HepG2 (cell line): ENCODE data around the gene LTV1. TPM values are rescaled to one million over a fixed set of nuclear protein-coding genes. Genes with fewer than 3 reads are reported as not detected.

Experiments
- ATAC-seq: fragments of 200-7000 bp; cut with Tn5 transposase; 3 replicates; pipeline ENCODE4 v1.9.1; 2020; ENCODE audit warnings: mild to moderate bottlenecking, moderate library complexity
- BruUV-seq: library from RNA; stranded (reverse); fragments of 400-500 nt; replicated peaks from 2 replicates; lab custom pipeline; 2021; lab: Mats Ljungman, UMichigan
- CTCF ChIA-PET: fragments of 300-600 bp; formaldehyde crosslinking; extraction: SDS; loops from one replicate; lab custom pipeline; 2021; ENCODE audit warnings: low total read pairs, inconsistent platforms, low intra/inter-chr PET ratio; lab: Yijun Ruan, JAX
- POLR2A ChIA-PET: fragments of 350-600 bp; sonication (Branson Sonifier 250); formaldehyde crosslinking; loops from one replicate; lab custom pipeline; 2020; ENCODE audit warnings: antibody characterized with exemption, inconsistent platforms; lab: Yijun Ruan, JAX
- DNase-seq: peaks from one replicate; pipeline ENCODE4 v3.0.0-alpha.2; 2015; ENCODE audit warnings: low spot score
- FAIRE-seq: peaks from 3 replicates; lab custom pipeline; 2011; peaks lifted over from hg19 to GRCh38; lab: Jason Lieb, UNC
- H2AFZ ChIP-seq: one replicate; pipeline ENCODE4 v1.6.1; 2011; ENCODE audit warnings: low read length, inconsistent platforms
- H3K27ac ChIP-seq: fragments of 300-600 bp; 3 replicates; pipeline ENCODE4 v1.8.0; 2011; ENCODE audit warnings: mixed run types, mild to moderate bottlenecking, mixed read lengths, low read length, inconsistent platforms; ENCODE audit not compliant: insufficient read depth; ENCODE audit errors: extremely low read length
- H3K27me3 ChIP-seq, 2 experiments: fragments of 200-600 bp in 1 of 2; 2 replicates in 1 of 2; 3 replicates in 1 of 2; pipeline versions ENCODE4 v1.6.0 to v1.8.0; 2011; ENCODE audit warnings: low read length in 2 of 2, mild to moderate bottlenecking in 2 of 2, moderate library complexity in 2 of 2, inconsistent platforms in 1 of 2; ENCODE audit not compliant: insufficient read depth in 2 of 2, control insufficient read depth in 1 of 2
- H3K36me3 ChIP-seq, 2 experiments: fragments of 200-600 bp in 1 of 2; replicated peaks in 1 of 2; 2 replicates in 1 of 2; 3 replicates in 1 of 2; pipeline versions ENCODE4 v1.5.1 to v1.8.0; 2011; ENCODE audit warnings: low read length in 2 of 2, inconsistent platforms in 1 of 2; ENCODE audit not compliant: insufficient read depth in 2 of 2, control insufficient read depth in 1 of 2
- H3K4me1 ChIP-seq: 2 replicates; pipeline ENCODE4 v1.5.1; 2012; ENCODE audit warnings: low read length, inconsistent platforms; ENCODE audit not compliant: insufficient read depth
- H3K4me2 ChIP-seq: 2 replicates; pipeline ENCODE4 v1.6.0; 2011; ENCODE audit warnings: low read depth, low read length, inconsistent platforms
- H3K4me3 ChIP-seq, 3 experiments: fragments of 200-600 bp in 1 of 3; sonication (generic), shearing (Covaris generic) in 1 of 3; replicated peaks in 1 of 3; 2 replicates each; pipeline ENCODE4 v1.5.1; 2011 to 2016; ENCODE audit warnings: low read length in 3 of 3, inconsistent platforms in 2 of 3, low read depth in 2 of 3, mild to moderate bottlenecking in 2 of 3, control low read depth in 1 of 3, mixed read lengths in 1 of 3; ENCODE audit not compliant: insufficient read depth in 1 of 3
- H3K79me2 ChIP-seq: one replicate; pipeline ENCODE4 v1.6.1; 2011; ENCODE audit warnings: low read length, inconsistent platforms; ENCODE audit not compliant: insufficient read depth
- H3K9ac ChIP-seq: 2 replicates; pipeline ENCODE4 v1.6.0; 2011; ENCODE audit warnings: mild to moderate bottlenecking, low read depth, low read length, inconsistent platforms; ENCODE audit not compliant: insufficient read depth
- H3K9me3 ChIP-seq: 2 replicates; pipeline ENCODE4 v1.5.1; 2012; ENCODE audit warnings: mild to moderate bottlenecking, low read length
- H4K20me1 ChIP-seq: 2 replicates; pipeline ENCODE4 v1.6.0; 2011; ENCODE audit warnings: inconsistent platforms, mild to moderate bottlenecking, low read length, moderate library complexity; ENCODE audit not compliant: insufficient read depth
- BRCA1 ChIP-seq: sonication (generic); formaldehyde crosslinking; IDR thresholded peaks from 2 replicates; pipeline ENCODE4 v1.4.0; 2020; ENCODE audit warnings: missing genetic modification reagents
- CBX1 ChIP-seq: IDR thresholded peaks from one replicate; pipeline ENCODE4 v1.6.1; 2016; ENCODE audit warnings: antibody characterized with exemption, low read depth
- EED ChIP-seq: sonication (generic); formaldehyde crosslinking; IDR thresholded peaks from 2 replicates; pipeline ENCODE4 v1.5.0; 2020; ENCODE audit warnings: mild to moderate bottlenecking, missing genetic modification reagents
- ELF3 ChIP-seq: IDR thresholded peaks from 2 replicates; pipeline ENCODE4 v1.6.1; 2016; ENCODE audit warnings: missing genetic modification reagents, missing compliant biosample characterization
- HES4 ChIP-seq: sonication (generic); formaldehyde crosslinking; IDR thresholded peaks from 2 replicates; pipeline ENCODE4 v1.9.0; 2021; ENCODE audit warnings: mild to moderate bottlenecking, missing genetic modification reagents, borderline replicate concordance
- MTF2 ChIP-seq: sonication (generic); formaldehyde crosslinking; IDR thresholded peaks from 2 replicates; pipeline ENCODE4 v1.5.0; 2020; ENCODE audit warnings: missing genetic modification reagents, borderline replicate concordance
- NR2F6 ChIP-seq, 2 experiments: IDR thresholded peaks; 2 replicates each; pipeline ENCODE4 v1.6.1; 2016; ENCODE audit warnings: antibody characterized with exemption in 1 of 2, mild to moderate bottlenecking in 1 of 2
- RNF2 ChIP-seq: fragments of 450-650 bp; conservative IDR thresholded peaks from 2 replicates; pipeline ENCODE4 v1.6.1; 2016; ENCODE audit warnings: low read depth
- SMARCC2 ChIP-seq: fragments of 450-650 bp; IDR thresholded peaks from 2 replicates; pipeline ENCODE4 v1.6.1; 2017; ENCODE audit warnings: antibody characterized with exemption, mild to moderate bottlenecking
- SRSF4 ChIP-seq: fragments of 200-400 bp; formaldehyde crosslinking; IDR thresholded peaks from one replicate; pipeline ENCODE4 v1.6.1; 2018; ENCODE audit warnings: mild to moderate bottlenecking, low read depth, low read length, moderate library complexity; ENCODE audit not compliant: poor library complexity, severe bottlenecking
- XRCC5 ChIP-seq: fragments of 200-400 bp; formaldehyde crosslinking; optimal IDR thresholded peaks from 2 replicates; pipeline ENCODE3; 2017; ENCODE audit warnings: mild to moderate bottlenecking, low read length
- ZBTB34 ChIP-seq: sonication (generic); formaldehyde crosslinking; IDR thresholded peaks from 2 replicates; pipeline ENCODE4 v1.8.0; 2022; ENCODE audit warnings: mild to moderate bottlenecking, missing genetic modification reagents
- ZNF224 ChIP-seq: sonication (generic); formaldehyde crosslinking; IDR thresholded peaks from 2 replicates; pipeline ENCODE4 v1.5.0; 2020; ENCODE audit warnings: mild to moderate bottlenecking, missing genetic modification reagents
- ZNF549 ChIP-seq: sonication (generic); formaldehyde crosslinking; IDR thresholded peaks from 2 replicates; pipeline ENCODE4 v1.5.0; 2020; ENCODE audit warnings: missing genetic modification reagents
- ZNF800 ChIP-seq: sonication (generic); formaldehyde crosslinking; IDR thresholded peaks from 2 replicates; pipeline ENCODE4 v1.4.0; 2020; ENCODE audit warnings: missing genetic modification reagents
- WGBS: methylation state at CpG from one replicate; pipeline ENCODE4 v1.1.6; 2017; ENCODE audit warnings: low lambda C conversion rate; 5-methylcytosine and 5-hydroxymethylcytosine counted together
- in situ Hi-C: cut with HindIII; loops from 2 replicates; pipeline ENCODE4 v1.10.0; 2017; ENCODE audit warnings: low pct_unique_long_range_greater_than_20kb; ENCODE audit not compliant: extremely low pct_ligation_motif_present
- intact Hi-C: fragments of 100-400 bp; cut with micrococcal nuclease; formaldehyde crosslinking; loops from one replicate; pipeline ENCODE4 v1.10.0; 2022; ENCODE audit not compliant: unreplicated experiment
- polyA plus RNA-seq, 8 experiments: library from polyadenylated mRNA; depleted of rRNA in 3 of 8; stranded (reverse) in 7 of 8; unstranded in 1 of 8; fragments of >200 nt; fragmentation: Illumina TruSeq in 4 of 8; extraction: Trizol in 4 of 8; gene quantifications; 2 replicates each; pipeline versions ENCODE4 v1.2.1 to v1.2.3, GENCODE V29; 2011 to 2016; ENCODE audit warnings: low read depth in 4 of 8, missing spikeins in 1 of 8, mixed read lengths in 1 of 8; ENCODE audit not compliant: insufficient read depth in 1 of 8
- total RNA-seq, 5 experiments: library from RNA; depleted of rRNA; stranded (reverse); fragments of >200 nt; fragmentation: Illumina TruSeq; extraction: Trizol; gene quantifications; 2 replicates each; pipeline ENCODE4 v1.2.3, GENCODE V29; 2016; ENCODE audit warnings: low read depth in 1 of 5

Gene LTV1
- total and polyA plus RNA-seq, 2 of the 13 experiments (the other 11 are each of a cell fraction or from before 2014, with no cell fraction given): 21.1 to 85.8 TPM

DNA sequence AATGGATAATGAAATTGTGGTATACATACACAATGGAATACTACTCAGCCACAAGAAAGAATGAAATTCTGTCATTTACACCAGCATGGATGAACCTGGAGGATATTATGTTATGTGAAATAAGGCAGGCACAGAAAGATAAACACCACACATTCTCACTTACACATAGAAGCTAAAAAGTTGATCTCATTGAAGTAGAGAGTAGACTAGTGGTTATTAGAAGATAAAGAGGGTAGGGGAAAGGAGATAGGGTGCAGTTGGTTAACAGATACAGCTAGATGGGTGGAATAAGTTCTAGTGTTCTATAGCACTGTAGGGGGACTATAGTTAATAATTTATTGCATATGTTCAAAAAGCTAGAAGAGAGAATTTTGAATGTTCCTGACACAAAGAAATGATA, 25.5 kb upstream of the LTV1 start:
- no peak overlapping the region for H3K4me3 ChIP-seq
- no peak overlapping the region for H3K4me2 ChIP-seq
- H3K4me1 ChIP-seq: no peaks in the 10 kb centered on the region
- intact Hi-C loops: no loop called here
- peaks cover 0 to 4% of the 10 kb centered on the region in 2 experiments; a peak in 1 of 5 replicates for H3K36me3 ChIP-seq
- H3K27ac ChIP-seq: no peak overlapping the region
- DNase-seq (no peak), ATAC-seq (no peak)
- no peaks in the 10 kb centered on the region for H4K20me1 ChIP-seq
- no peaks in the 10 kb centered on the region for H3K79me2 ChIP-seq
- no TSS peak for BruUV-seq
- in situ Hi-C loops: no loop called here
- TF ChIP-seq ELF3 (no peak), NR2F6 (IDR thresholded peaks at IDR 0.05) (no peak), NR2F6 (CRISPR knock-in tag; IDR thresholded peaks at IDR 0.05) (no peak), HES4 (no peak), SRSF4 (no peak), ZNF800 (CRISPR knock-in tag) (no peak), RNF2 (no peak), ZNF224 (CRISPR knock-in tag) (no peak), BRCA1 (CRISPR knock-in tag) (no peak)
- TF ChIP-seq, all 625 proteins: peak for 0
- no peak for FAIRE-seq
- Histone ChIP-seq H3K9me3 (no peaks in the 10 kb centered on the region), H3K27me3 (no peaks in the 10 kb centered on the region; a peak in 1 of 5 replicates), H3K9ac (no peak overlapping the region), H2AFZ (no peak overlapping the region)
- ChIA-PET CTCF (no interaction called here), POLR2A (no interaction called here)

DNA sequence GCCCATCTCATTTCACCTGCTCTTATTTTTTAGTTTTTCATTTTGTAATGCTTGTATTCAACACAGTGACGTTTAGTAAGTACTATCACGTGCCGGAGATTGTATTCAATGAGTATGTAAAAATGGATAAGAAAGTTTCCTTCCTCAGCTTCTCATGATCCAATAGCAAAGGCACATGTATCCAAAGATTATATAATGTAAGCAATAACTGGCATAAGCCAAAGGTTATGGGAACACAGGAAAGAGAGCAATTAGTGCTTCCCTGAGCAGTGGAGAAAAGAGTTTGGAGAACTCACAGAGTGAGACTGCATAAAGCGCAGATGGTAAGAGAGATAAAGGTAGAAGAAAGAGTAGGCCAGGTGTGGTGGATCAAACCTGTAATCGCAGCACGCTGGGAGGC, 21.8 kb upstream of the LTV1 start:
- 86% methylated on average over 6 of the region's 6 CpGs for WGBS
- POLR2A ChIA-PET: no interaction called here
- Histone ChIP-seq H3K36me3 (peaks cover 11 to 13% of the 10 kb centered on the region in 2 experiments; a peak in 4 of 5 replicates), H3K27me3 (no peaks in the 10 kb centered on the region; a peak in 1 of 5 replicates), H3K4me3 (no peak overlapping the region), H4K20me1 (no peaks in the 10 kb centered on the region), H3K4me1 (no peaks in the 10 kb centered on the region), H2AFZ (no peak overlapping the region), H3K9ac (no peak overlapping the region), H3K27ac (no peak overlapping the region), H3K79me2 (no peaks in the 10 kb centered on the region), H3K4me2 (no peak overlapping the region), H3K9me3 (no peaks in the 10 kb centered on the region)
- BruUV-seq: no TSS peak
- CTCF ChIA-PET: no interaction called here
- FAIRE-seq (no peak), ATAC-seq (no peak), DNase-seq (no peak)
- intact Hi-C loops (no loop called here), in situ Hi-C loops (no loop called here)
- TF ChIP-seq SMARCC2 (no peak), ZNF549 (no peak), MTF2 (no peak), EED (CRISPR knock-in tag) (no peak), XRCC5 (no peak), ZBTB34 (no peak), CBX1 (no peak)
